Prostate gland (tissue), 2 donors: ENCODE measurements around the gene STAT1. TPM values are rescaled to one million over a fixed set of nuclear protein-coding genes. Genes with fewer than 3 reads are reported as not detected.

Source experiments
- DNase-seq: peaks from one replicate; pipeline ENCODE4 v3.0.0-alpha.2; 2019; ENCODE audit warnings: low spot score
- H3K27ac ChIP-seq, 2 donors: fragments of 200-600 bp; sonication (generic); 2 replicates each; pipeline ENCODE4 v1.5.1; 2017 to 2019
- H3K27me3 ChIP-seq: fragments of 200-600 bp; sonication (generic); replicated peaks from 2 replicates; pipeline ENCODE4 v1.5.1; 2019; ENCODE audit not compliant: insufficient read depth
- H3K36me3 ChIP-seq, 2 donors: fragments of 200-600 bp; sonication (generic); 1 replicate in 1 of 2; 2 replicates in 1 of 2; pipeline versions ENCODE4 v1.5.1 to v1.8.1; 2017 to 2019
- H3K4me1 ChIP-seq: fragments of 200-600 bp; sonication (generic); replicated peaks from 2 replicates; pipeline ENCODE4 v1.5.1; 2019
- H3K4me3 ChIP-seq, 2 donors: fragments of 200-600 bp; sonication (generic); 2 replicates each; pipeline ENCODE4 v1.5.1; 2017 to 2019
- H3K9me3 ChIP-seq: fragments of 200-600 bp; sonication (generic); 2 replicates; pipeline ENCODE4 v1.5.1; 2017
- CTCF ChIP-seq, 4 experiments: fragments of 200-600 bp in 2 of 4; fragments of 450-650 bp in 2 of 4; sonication (generic) in 2 of 4; IDR thresholded peaks; 1 replicate in 3 of 4; 2 replicates in 1 of 4; pipeline ENCODE4 v1.5.1; 2016 to 2019; ENCODE audit warnings: antibody characterized with exemption in 4 of 4, mild to moderate bottlenecking in 2 of 4, moderate library complexity in 2 of 4
- POLR2A ChIP-seq: fragments of 450-650 bp; IDR thresholded peaks from one replicate; pipeline ENCODE4 v1.6.1; 2016; ENCODE audit warnings: antibody characterized with exemption, mild to moderate bottlenecking
- POLR2AphosphoS5 ChIP-seq: sonication (generic); formaldehyde crosslinking; IDR thresholded peaks from one replicate; pipeline ENCODE4 v1.6.1; 2017; ENCODE audit warnings: antibody characterized with exemption
- WGBS: methylation state at CpG from one replicate; pipeline ENCODE4 v1.1.5; 2018; 5-methylcytosine and 5-hydroxymethylcytosine counted together
- intact Hi-C: fragments of 100-400 bp; cut with DNase I; formaldehyde crosslinking; loops from one replicate; pipeline ENCODE4 v1.14.2; 2022
- total RNA-seq, 2 donors: library from RNA; depleted of rRNA; stranded (reverse); fragments of >200 nt; gene quantifications; one replicate each; pipeline ENCODE4 v1.1.0, GENCODE V29; 2016

Gene STAT1
- total RNA-seq, 2 donors from 2014 or later: 53.3 to 64.1 TPM

- Histone ChIP-seq H3K4me1 (peaks cover 2% of the 10 kb centered on the region), H3K27me3 (no peaks in the 10 kb centered on the region), H3K36me3 (no peaks in the 10 kb centered on the region), H3K27ac (no peak overlapping the region), H3K4me3 (no peak overlapping the region), H3K9me3 (no peaks in the 10 kb centered on the region)
- intact Hi-C loops: no loop called here
- WGBS: 94% methylated on average over 3 of the region's 3 CpGs
- TF ChIP-seq CTCF (IDR thresholded peaks at IDR 0.05) (no peak), POLR2A (no peak), POLR2AphosphoS5 (no peak)
- DNase-seq: no peak
Measured at GRCh38 chr2:191019376-191019775, 5.4 kb upstream of the STAT1 start.

GRCh38 chr2:191018643-191019119, 4.7 kb upstream of the STAT1 start:
- WGBS: 95% methylated on average over 3 of the region's 3 CpGs
- TF ChIP-seq CTCF (IDR thresholded peaks at IDR 0.05) (no peak), POLR2AphosphoS5 (no peak), POLR2A (no peak)
- Histone ChIP-seq H3K4me1 (peaks cover 2% of the 10 kb centered on the region), H3K27ac (no peak overlapping the region), H3K4me3 (no peak overlapping the region), H3K9me3 (no peaks in the 10 kb centered on the region), H3K36me3 (no peaks in the 10 kb centered on the region), H3K27me3 (no peaks in the 10 kb centered on the region)
- DNase-seq: no peak
- intact Hi-C loops: no loop called here

- Histone ChIP-seq H3K27ac (no peak overlapping the region), H3K36me3 (no peaks in the 10 kb centered on the region), H3K4me3 (no peak overlapping the region), H3K27me3 (no peaks in the 10 kb centered on the region), H3K9me3 (no peaks in the 10 kb centered on the region), H3K4me1 (peaks cover 2% of the 10 kb centered on the region)
- intact Hi-C loops: no loop called here
- TF ChIP-seq POLR2A (no peak), POLR2AphosphoS5 (no peak), CTCF (IDR thresholded peaks at IDR 0.05) (no peak)
- DNase-seq: no peak
- WGBS: 94% methylated on average over 1 of the region's 1 CpG
Measured at GRCh38 chr2:191018048-191018447, 4.1 kb upstream of the STAT1 start.

GRCh38 chr2:191015831-191016230, 1.9 kb upstream of the STAT1 start:
- no peaks in the 10 kb centered on the region for H3K27me3 ChIP-seq
- peaks cover 2% of the 10 kb centered on the region for H3K4me1 ChIP-seq
- WGBS: 95% methylated on average over 8 of the region's 8 CpGs
- H3K9me3 ChIP-seq: no peaks in the 10 kb centered on the region
- H3K36me3 ChIP-seq: no peaks in the 10 kb centered on the region
- intact Hi-C loops: no loop called here
- no peak overlapping the region for H3K4me3 ChIP-seq
- TF ChIP-seq POLR2A (no peak), CTCF (IDR thresholded peaks at IDR 0.05) (no peak), POLR2AphosphoS5 (no peak)
- H3K27ac ChIP-seq: no peak overlapping the region
- DNase-seq: no peak

- no peak for DNase-seq
- peaks cover 2% of the 10 kb centered on the region for H3K4me1 ChIP-seq
- H3K27me3 ChIP-seq: no peaks in the 10 kb centered on the region
- 94% methylated on average over 2 of the region's 2 CpGs for WGBS
- TF ChIP-seq POLR2A (no peak), CTCF (IDR thresholded peaks at IDR 0.05) (no peak), POLR2AphosphoS5 (no peak)
- no peak overlapping the region for H3K4me3 ChIP-seq
- H3K9me3 ChIP-seq: no peaks in the 10 kb centered on the region
- no peak overlapping the region for H3K27ac ChIP-seq
- intact Hi-C loops: no loop called here
- no peaks in the 10 kb centered on the region for H3K36me3 ChIP-seq
Measured at GRCh38 chr2:191015239-191015638, 1.3 kb upstream of the STAT1 start.
